ENCODE measurements around the gene PADI6. TPM values are rescaled to one million over a fixed set of nuclear protein-coding genes. Genes with fewer than 3 reads are reported as not detected.

PADI6 gene
- total and polyA plus RNA-seq, 2 donors (not counting 1 experiment from before 2014, with no cell fraction given), result 0.04 TPM; not detected in 1

GRCh38 chr1:17427696-17428660 lies 56.0 kb downstream of the PADI6 start:
- intact Hi-C loops (cut with micrococcal nuclease), result no loop called here
- H3K79me2 ChIP-seq (ENCODE audit: control insufficient read depth, insufficient read depth, low read length), result peaks cover 96% of the 10 kb centered on the region
- H2AFZ ChIP-seq (ENCODE audit: insufficient read depth, low read depth, low read length, poor library complexity, severe bottlenecking), result no peak overlapping the region
- TF ChIP-seq EZH2 (IDR thresholded peaks at IDR 0.05; ENCODE audit: borderline replicate concordance, insufficient read depth, low read depth, low read length, poor library complexity, severe bottlenecking), result no peak
- TF ChIP-seq, protein P1, sequence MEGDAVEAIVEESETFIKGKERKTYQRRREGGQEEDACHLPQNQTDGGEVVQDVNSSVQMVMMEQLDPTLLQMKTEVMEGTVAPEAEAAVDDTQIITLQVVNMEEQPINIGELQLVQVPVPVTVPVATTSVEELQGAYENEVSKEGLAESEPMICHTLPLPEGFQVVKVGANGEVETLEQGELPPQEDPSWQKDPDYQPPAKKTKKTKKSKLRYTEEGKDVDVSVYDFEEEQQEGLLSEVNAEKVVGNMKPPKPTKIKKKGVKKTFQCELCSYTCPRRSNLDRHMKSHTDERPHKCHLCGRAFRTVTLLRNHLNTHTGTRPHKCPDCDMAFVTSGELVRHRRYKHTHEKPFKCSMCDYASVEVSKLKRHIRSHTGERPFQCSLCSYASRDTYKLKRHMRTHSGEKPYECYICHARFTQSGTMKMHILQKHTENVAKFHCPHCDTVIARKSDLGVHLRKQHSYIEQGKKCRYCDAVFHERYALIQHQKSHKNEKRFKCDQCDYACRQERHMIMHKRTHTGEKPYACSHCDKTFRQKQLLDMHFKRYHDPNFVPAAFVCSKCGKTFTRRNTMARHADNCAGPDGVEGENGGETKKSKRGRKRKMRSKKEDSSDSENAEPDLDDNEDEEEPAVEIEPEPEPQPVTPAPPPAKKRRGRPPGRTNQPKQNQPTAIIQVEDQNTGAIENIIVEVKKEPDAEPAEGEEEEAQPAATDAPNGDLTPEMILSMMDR (IDR thresholded peaks at IDR 0.05), result no peak
- POLR2A ChIA-PET, result no interaction called here
- WGBS (ENCODE audit: insufficient coverage), result 92% methylated on average over 19 of the region's 21 CpGs
- H3K36me3 ChIP-seq (replicated peaks in 1 of 2; ENCODE audit: control extremely low read depth in 1 of 2, control insufficient read depth in 1 of 2, extremely low read depth in 1 of 2, insufficient read depth in 2 of 2, low read length in 1 of 2), result peaks cover 0 to 71% of the 10 kb centered on the region in 2 experiments
- H3K27ac ChIP-seq (ENCODE audit: low read length in 2 of 2), result no peak overlapping the region
- H3K27me3 Mint-ChIP-seq, result no peaks in the 10 kb centered on the region
- no peak overlapping the region for H3K4me3 Mint-ChIP-seq
- no peaks in the 10 kb centered on the region for H3K27me3 ChIP-seq (replicated peaks in 1 of 4; ENCODE audit: control extremely low read depth in 1 of 4, control insufficient read depth in 3 of 4, insufficient read depth in 4 of 4, low read length in 3 of 4)
- peaks cover 29% of the 10 kb centered on the region for H3K4me1 Mint-ChIP-seq
- CTCF ChIA-PET, result interaction anchor here (1.2 kb wide), 1 partner anchor 66 kb away, joined by 3 read pairs; no protein-coding TSS in a partner anchor
- no peak overlapping the region for H3K4me3 ChIP-seq (ENCODE audit: control extremely low read depth in 1 of 5, extremely low read depth in 1 of 5, insufficient read depth in 1 of 5, low read depth in 2 of 5, low read length in 4 of 5)
- no peaks in the 10 kb centered on the region for H3K9me3 Mint-ChIP-seq (ENCODE audit: insufficient read depth)
- no peak for DNase-seq
- no peak overlapping the region for H3K4me2 ChIP-seq (replicated peaks; ENCODE audit: low read depth, low read length, poor library complexity, severe bottlenecking)
- peaks cover 99% of the 10 kb centered on the region for H4K20me1 ChIP-seq (ENCODE audit: control insufficient read depth, insufficient read depth, low read length, poor library complexity, severe bottlenecking)
- no peaks in the 10 kb centered on the region for H3K9me3 ChIP-seq (ENCODE audit: control extremely low read depth in 1 of 3, control insufficient read depth in 2 of 3, insufficient read depth in 1 of 3, low read length in 2 of 3)
- no peak for ATAC-seq (ENCODE audit: low read depth)
- H3K27ac Mint-ChIP-seq, result no peak overlapping the region
- H3K9ac ChIP-seq (ENCODE audit: low read length), result no peak overlapping the region
- peaks cover 13 to 23% of the 10 kb centered on the region in 2 donors for H3K4me1 ChIP-seq (ENCODE audit: control insufficient read depth in 2 of 2, insufficient read depth in 2 of 2, low read length in 2 of 2)

DNA sequence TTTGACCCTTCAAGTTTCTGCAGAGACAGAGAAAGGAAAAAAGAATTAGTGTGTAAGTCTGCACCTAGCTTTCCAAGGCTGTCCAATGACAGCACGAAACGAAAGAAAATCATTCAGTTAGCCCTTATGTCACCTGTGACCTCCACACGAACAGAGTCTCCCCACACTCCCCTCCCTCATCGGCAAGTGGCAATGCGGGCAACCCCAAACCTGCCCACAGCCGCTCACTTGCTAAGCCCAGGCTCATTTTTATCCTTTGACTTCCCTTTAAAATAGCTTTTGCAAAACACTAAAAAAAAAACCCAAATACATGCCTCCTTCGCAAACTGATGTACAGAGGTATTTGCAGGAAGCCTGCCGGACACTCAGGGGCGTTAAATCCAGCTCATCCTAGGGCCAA lies 57.2 kb downstream of the PADI6 start:
- Mint-ChIP-seq H3K4me1 (peaks cover 41% of the 10 kb centered on the region), H3K27me3 (no peaks in the 10 kb centered on the region), H3K4me3 (no peak overlapping the region), H3K9me3 (ENCODE audit: insufficient read depth) (no peaks in the 10 kb centered on the region), H3K27ac (no peak overlapping the region)
- Histone ChIP-seq H3K36me3 (replicated peaks in 1 of 2; ENCODE audit: control extremely low read depth in 1 of 2, control insufficient read depth in 1 of 2, extremely low read depth in 1 of 2, insufficient read depth in 2 of 2, low read length in 1 of 2) (peaks cover 0 to 72% of the 10 kb centered on the region in 2 experiments), H3K79me2 (ENCODE audit: control insufficient read depth, insufficient read depth, low read length) (peaks cover 96% of the 10 kb centered on the region), H2AFZ (ENCODE audit: insufficient read depth, low read depth, low read length, poor library complexity, severe bottlenecking) (no peak overlapping the region), H3K4me3 (ENCODE audit: control extremely low read depth in 1 of 5, extremely low read depth in 1 of 5, insufficient read depth in 1 of 5, low read depth in 2 of 5, low read length in 4 of 5) (no peak overlapping the region), H3K4me2 (replicated peaks; ENCODE audit: low read depth, low read length, poor library complexity, severe bottlenecking) (no peak overlapping the region), H4K20me1 (ENCODE audit: control insufficient read depth, insufficient read depth, low read length, poor library complexity, severe bottlenecking) (peaks cover 99% of the 10 kb centered on the region), H3K4me1 (ENCODE audit: control insufficient read depth in 2 of 2, insufficient read depth in 2 of 2, low read length in 2 of 2) (peaks cover 13 to 32% of the 10 kb centered on the region in 2 donors), H3K9ac (ENCODE audit: low read length) (no peak overlapping the region), H3K27me3 (replicated peaks in 1 of 4; ENCODE audit: control extremely low read depth in 1 of 4, control insufficient read depth in 3 of 4, insufficient read depth in 4 of 4, low read length in 3 of 4) (no peaks in the 10 kb centered on the region), H3K27ac (ENCODE audit: low read length in 2 of 2) (no peak overlapping the region), H3K9me3 (ENCODE audit: control extremely low read depth in 1 of 3, control insufficient read depth in 2 of 3, insufficient read depth in 1 of 3, low read length in 2 of 3) (no peaks in the 10 kb centered on the region)
- ATAC-seq (ENCODE audit: low read depth) (no peak), DNase-seq (no peak)
- ChIA-PET CTCF (interaction anchor here (0.9 to 1.2 kb wide), 2 partner anchors 65 to 369 kb away, joined by 3 read pairs; no protein-coding TSS in a partner anchor), POLR2A (interaction anchor here (0.7 kb wide), 1 partner anchor 1549 kb away, joined by 3 read pairs; no protein-coding TSS in a partner anchor)
- 96% methylated on average over 9 of the region's 9 CpGs for WGBS (ENCODE audit: insufficient coverage)
- no peak for TF ChIP-seq EZH2 (IDR thresholded peaks at IDR 0.05; ENCODE audit: borderline replicate concordance, insufficient read depth, low read depth, low read length, poor library complexity, severe bottlenecking)
- TF ChIP-seq, protein P1 (IDR thresholded peaks at IDR 0.05), result no peak
- intact Hi-C loops (cut with micrococcal nuclease), result no loop called here

Data from B cell (primary cell).